K562 (cell line): ENCODE data around the gene RACK1. TPM values are rescaled to one million over a fixed set of nuclear protein-coding genes. Genes with fewer than 3 reads are reported as not detected.

Source experiments
- ARID4B ChIP-seq: sonication (generic); formaldehyde crosslinking; IDR thresholded peaks from 2 replicates; pipeline ENCODE4 v1.8.0; 2022; ENCODE audit warnings: mild to moderate bottlenecking, missing genetic modification reagents
- BACH1 ChIP-seq: fragments of 200-800 bp; sonication (Bioruptor generic); IDR thresholded peaks from 2 replicates; pipeline ENCODE4 v1.6.1; 2016; ENCODE audit warnings: missing genetic modification characterization, missing compliant biosample characterization
- BCLAF1 ChIP-seq, 2 experiments: fragments of 450-650 bp in 1 of 2; IDR thresholded peaks; 2 replicates each; pipeline ENCODE4 v1.6.1; 2011 to 2017; ENCODE audit warnings: low read depth in 2 of 2, antibody characterized with exemption in 1 of 2, borderline replicate concordance in 1 of 2, low read length in 1 of 2, mild to moderate bottlenecking in 1 of 2, mixed read lengths in 1 of 2; ENCODE audit not compliant: control insufficient read depth in 1 of 2
- CHD1 ChIP-seq: fragments of 200-600 bp; sonication (generic); IDR thresholded peaks from one replicate; pipeline ENCODE4 v1.6.1; 2012; ENCODE audit warnings: mild to moderate bottlenecking, moderate library complexity, low read length, inconsistent platforms
- E2F4 ChIP-seq: sonication (generic); formaldehyde crosslinking; IDR thresholded peaks from 2 replicates; pipeline ENCODE4 v1.8.0; 2022; ENCODE audit warnings: mild to moderate bottlenecking, low read depth, missing genetic modification reagents
- GTF2A2 ChIP-seq: IDR thresholded peaks from 2 replicates; pipeline ENCODE4 v1.6.1; 2016; ENCODE audit warnings: mild to moderate bottlenecking, missing genetic modification characterization, missing compliant biosample characterization
- GTF2F1 ChIP-seq: IDR thresholded peaks from 2 replicates; pipeline ENCODE4 v1.6.1; 2011; ENCODE audit warnings: low read depth, low read length, improper control_type of control experiment
- HDAC3 ChIP-seq: fragments of 450-650 bp; IDR thresholded peaks from 2 replicates; pipeline ENCODE4 v1.6.1; 2018; ENCODE audit warnings: borderline replicate concordance, mild to moderate bottlenecking, moderate library complexity; ENCODE audit not compliant: partially characterized antibody
- POLR2A ChIP-seq: fragments of 450-650 bp; conservative IDR thresholded peaks from 2 replicates; pipeline ENCODE4 v1.6.1; 2016
- PTTG1 ChIP-seq: fragments of 450-650 bp; IDR thresholded peaks from 2 replicates; pipeline ENCODE4 v1.6.1; 2016; ENCODE audit warnings: low read depth, mild to moderate bottlenecking, missing genetic modification characterization, missing compliant biosample characterization
- ZNF124 ChIP-seq: sonication (generic); formaldehyde crosslinking; IDR thresholded peaks from 2 replicates; pipeline ENCODE4 v1.8.1; 2022; ENCODE audit warnings: missing genetic modification reagents
- ZNF280A ChIP-seq: fragments of 450-650 bp; IDR thresholded peaks from 2 replicates; pipeline ENCODE4 v1.6.1; 2018; ENCODE audit warnings: mild to moderate bottlenecking, low read depth; ENCODE audit not compliant: partially characterized antibody
- ZNF395 ChIP-seq: fragments of 200-800 bp; sonication (Bioruptor generic); IDR thresholded peaks from 2 replicates; pipeline ENCODE4 v1.6.1; 2017; ENCODE audit warnings: missing genetic modification characterization, missing compliant biosample characterization
- polyA plus RNA-seq, 8 experiments: library from polyadenylated mRNA; depleted of rRNA in 4 of 8; stranded (reverse) in 5 of 8; unstranded in 3 of 8; fragments of >200 nt; fragmentation: Nextera tagmentation in 2 of 8; fragmentation: Illumina TruSeq in 1 of 8; extraction: Ambion mirVana in 2 of 8; extraction: Trizol in 1 of 8; gene quantifications; 2 replicates each; pipeline versions ENCODE4 v1.2.1 to v1.2.3, GENCODE V29; 2011 to 2014; ENCODE audit warnings: inconsistent platforms in 1 of 8, missing spikeins in 1 of 8
- total RNA-seq, 7 experiments: library from RNA; depleted of rRNA in 6 of 7; stranded (reverse); fragments of >200 nt in 6 of 7; fragmentation: Illumina TruSeq in 2 of 7; extraction: Trizol in 2 of 7; gene quantifications; 2 replicates each; pipeline versions ENCODE4 v1.2.1 to v1.2.3, GENCODE V29; 2011 to 2021; ENCODE audit warnings: low replicate concordance in 1 of 7

Gene RACK1
- total and polyA plus RNA-seq, 9 of the 15 experiments (the other 6 are each of a cell fraction or from before 2014, with no cell fraction given), result 2,303 to 5,311 (median 3,833) TPM

- TF ChIP-seq E2F4 (CRISPR knock-in tag), result no peak
- no peak for TF ChIP-seq ZNF280A
- TF ChIP-seq GTF2F1, result 0 out of 2 replicates have a peak, but pooled peaks have one; percentile 65
- no peak for TF ChIP-seq HDAC3
- TF ChIP-seq BCLAF1 (IDR thresholded peaks at IDR 0.05; ENCODE audit: borderline replicate concordance in 1 of 2, control insufficient read depth in 1 of 2, low read depth in 2 of 2, low read length in 1 of 2), result 0 out of 4 replicates have a peak, but pooled peaks of 1 of the 2 experiments have one; percentile 18
- TF ChIP-seq ZNF124 (CRISPR knock-in tag), result no peak
- no peak for TF ChIP-seq BACH1 (tag)
- peak; percentile 90 for TF ChIP-seq ARID4B (CRISPR knock-in tag)
- TF ChIP-seq PTTG1 (tag), result no peak
- TF ChIP-seq ZNF395 (CRISPR knock-in tag), result peak; percentile 38; the same call in 1 of the 2 replicates
- TF ChIP-seq POLR2A, result peak; percentile 76
- no peak for TF ChIP-seq CHD1
- TF ChIP-seq GTF2A2 (tag), result no peak
Measured at GRCh38 chr5:181260720-181261319, 17.1 kb upstream of the RACK1 start, which contains the start of gene TRIM52 (continued).
